GM12801 (cell line): ENCODE measurements around the gene TSPAN16.

ENCODE experiments used
- TF ChIP-seq, protein P1 (sequence below): IDR thresholded peaks from one replicate; pipeline ENCODE4 v1.5.1; 2011; ENCODE audit warnings: control low read depth; ENCODE audit not compliant: insufficient read length; ENCODE audit errors: extremely low read depth

The TSPAN16 gene

DNA sequence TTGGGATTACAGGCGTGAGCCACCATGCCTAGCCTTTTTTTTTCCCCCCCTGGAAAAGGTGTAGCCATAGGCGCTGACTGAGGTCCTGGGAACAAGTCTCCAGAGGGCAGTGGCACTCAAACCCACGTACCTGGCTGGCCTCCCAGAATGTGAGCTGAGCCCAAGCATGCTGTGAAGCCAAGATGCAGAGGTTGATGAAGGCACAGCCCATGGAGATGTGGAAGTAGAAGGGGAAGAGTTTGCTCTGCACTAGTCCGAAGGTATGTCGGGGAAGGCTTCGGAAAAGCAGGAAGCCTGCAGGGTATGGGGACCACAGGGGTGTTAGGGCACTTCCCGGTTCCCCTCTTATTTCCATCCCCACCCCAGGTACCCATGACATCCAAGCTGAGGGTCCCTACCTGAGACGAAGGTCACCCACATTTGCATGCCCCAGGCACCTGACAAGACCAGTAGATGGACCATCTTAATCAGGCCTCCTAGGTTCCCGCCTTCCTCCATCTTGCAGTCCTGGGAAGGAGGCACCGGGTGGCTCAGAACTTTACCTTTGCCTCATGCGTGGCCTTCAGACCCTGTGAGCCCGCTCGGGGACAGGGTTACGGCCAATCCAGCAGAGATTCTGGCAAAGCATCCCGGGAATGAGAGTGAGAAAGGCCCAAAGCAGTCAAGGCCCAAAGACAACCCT is 49.3 kb downstream of the TSPAN16 start:
- TF ChIP-seq, protein P1, sequence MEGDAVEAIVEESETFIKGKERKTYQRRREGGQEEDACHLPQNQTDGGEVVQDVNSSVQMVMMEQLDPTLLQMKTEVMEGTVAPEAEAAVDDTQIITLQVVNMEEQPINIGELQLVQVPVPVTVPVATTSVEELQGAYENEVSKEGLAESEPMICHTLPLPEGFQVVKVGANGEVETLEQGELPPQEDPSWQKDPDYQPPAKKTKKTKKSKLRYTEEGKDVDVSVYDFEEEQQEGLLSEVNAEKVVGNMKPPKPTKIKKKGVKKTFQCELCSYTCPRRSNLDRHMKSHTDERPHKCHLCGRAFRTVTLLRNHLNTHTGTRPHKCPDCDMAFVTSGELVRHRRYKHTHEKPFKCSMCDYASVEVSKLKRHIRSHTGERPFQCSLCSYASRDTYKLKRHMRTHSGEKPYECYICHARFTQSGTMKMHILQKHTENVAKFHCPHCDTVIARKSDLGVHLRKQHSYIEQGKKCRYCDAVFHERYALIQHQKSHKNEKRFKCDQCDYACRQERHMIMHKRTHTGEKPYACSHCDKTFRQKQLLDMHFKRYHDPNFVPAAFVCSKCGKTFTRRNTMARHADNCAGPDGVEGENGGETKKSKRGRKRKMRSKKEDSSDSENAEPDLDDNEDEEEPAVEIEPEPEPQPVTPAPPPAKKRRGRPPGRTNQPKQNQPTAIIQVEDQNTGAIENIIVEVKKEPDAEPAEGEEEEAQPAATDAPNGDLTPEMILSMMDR, result no peak

DNA sequence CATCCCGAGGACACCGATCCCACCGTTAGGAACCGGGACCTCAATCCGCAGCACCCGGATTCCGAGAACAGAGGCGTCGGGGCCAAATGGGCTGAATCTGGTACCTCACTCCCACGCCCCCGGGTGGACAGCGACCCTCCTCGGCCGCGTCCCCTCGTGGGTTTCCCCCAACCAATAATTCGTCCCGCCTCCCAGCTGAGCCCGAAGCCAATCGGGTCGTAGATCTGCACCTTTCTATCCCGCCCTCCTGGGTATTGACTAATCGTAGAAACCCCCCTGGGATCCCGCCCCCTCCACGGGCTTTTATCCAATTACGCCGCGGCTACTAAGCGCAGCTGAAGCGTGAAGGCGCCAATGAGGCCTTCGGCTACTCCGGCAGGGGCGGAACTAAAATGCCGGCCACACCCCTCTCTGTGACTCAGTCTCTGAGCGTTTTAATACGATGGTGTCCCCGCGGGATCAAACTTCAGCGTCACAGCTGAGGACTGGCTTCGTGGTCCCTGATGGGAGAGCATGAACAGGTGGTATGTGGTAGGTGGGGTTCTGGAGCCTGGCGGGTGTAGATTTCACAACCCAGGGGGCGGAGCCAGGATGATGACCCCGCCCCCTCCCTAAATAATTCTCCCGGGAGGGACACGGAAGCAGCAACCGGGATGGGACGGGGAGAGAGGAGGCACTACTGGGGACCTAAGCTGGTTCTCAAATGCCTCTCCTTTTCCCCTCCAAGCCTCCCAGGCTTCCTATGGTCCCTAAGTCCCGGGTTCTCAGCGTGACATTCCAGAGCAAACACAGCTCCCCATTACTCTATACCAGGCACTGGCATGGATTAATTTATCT is 50.4 kb downstream of the TSPAN16 start, which contains the start of the genes CCDC159 and TMEM205:
CCDC159 (plus strand) TSS at position 416 of the 837 bp plus-strand sequence; CDS start at position 504, 88 bp downstream.
TMEM205 (minus strand) TSS at position 165 of the 837 bp plus-strand sequence. CDS start 649 bp downstream, outside the sequence.
- TF ChIP-seq, protein P1, result no peak

DNA sequence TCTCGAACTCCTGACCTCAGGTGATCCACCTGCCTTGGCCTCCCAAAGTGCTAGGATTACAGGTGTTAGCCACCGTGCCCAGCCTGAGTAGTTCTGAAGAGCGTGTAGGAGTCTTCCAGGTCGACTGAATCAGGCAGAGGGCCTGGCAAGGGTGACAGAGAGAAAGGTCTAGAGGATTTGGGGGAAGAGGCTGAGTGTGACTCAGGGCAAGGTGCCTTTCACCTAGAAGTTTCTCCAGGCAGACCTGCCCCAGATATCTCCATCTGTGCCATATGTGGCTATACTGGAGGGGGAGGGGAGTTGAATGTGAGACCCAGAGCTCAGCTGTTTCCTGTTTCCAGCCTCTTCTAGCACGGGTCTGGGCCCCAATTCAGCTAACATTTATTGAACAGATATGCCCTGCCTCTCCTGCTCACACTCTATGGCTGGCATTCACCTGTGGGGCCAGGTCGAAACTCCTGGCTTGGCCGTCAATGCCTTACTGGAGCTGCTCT is 51.6 kb downstream of the TSPAN16 start:
- TF ChIP-seq, protein P1, result no peak

DNA sequence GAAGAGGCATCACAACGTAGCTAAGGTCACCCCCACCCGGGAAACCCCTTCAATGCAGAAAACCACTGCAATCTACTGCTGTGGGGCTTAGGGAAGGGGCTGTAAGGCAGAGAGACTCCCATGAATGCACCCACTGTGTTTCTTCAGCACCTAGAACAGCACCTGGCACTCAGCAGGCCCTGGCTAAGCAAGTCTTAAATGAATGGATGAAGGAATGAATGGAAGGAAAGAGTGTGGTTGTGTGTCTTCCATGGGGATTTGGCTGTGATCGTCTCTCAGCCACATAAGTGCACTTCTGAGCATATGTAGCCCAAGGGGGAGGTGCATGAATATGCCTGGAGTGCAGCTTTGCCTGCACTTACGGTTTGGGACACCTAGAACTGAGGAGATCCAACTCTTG is 53.2 kb downstream of the TSPAN16 start:
- TF ChIP-seq, protein P1, result no peak

DNA sequence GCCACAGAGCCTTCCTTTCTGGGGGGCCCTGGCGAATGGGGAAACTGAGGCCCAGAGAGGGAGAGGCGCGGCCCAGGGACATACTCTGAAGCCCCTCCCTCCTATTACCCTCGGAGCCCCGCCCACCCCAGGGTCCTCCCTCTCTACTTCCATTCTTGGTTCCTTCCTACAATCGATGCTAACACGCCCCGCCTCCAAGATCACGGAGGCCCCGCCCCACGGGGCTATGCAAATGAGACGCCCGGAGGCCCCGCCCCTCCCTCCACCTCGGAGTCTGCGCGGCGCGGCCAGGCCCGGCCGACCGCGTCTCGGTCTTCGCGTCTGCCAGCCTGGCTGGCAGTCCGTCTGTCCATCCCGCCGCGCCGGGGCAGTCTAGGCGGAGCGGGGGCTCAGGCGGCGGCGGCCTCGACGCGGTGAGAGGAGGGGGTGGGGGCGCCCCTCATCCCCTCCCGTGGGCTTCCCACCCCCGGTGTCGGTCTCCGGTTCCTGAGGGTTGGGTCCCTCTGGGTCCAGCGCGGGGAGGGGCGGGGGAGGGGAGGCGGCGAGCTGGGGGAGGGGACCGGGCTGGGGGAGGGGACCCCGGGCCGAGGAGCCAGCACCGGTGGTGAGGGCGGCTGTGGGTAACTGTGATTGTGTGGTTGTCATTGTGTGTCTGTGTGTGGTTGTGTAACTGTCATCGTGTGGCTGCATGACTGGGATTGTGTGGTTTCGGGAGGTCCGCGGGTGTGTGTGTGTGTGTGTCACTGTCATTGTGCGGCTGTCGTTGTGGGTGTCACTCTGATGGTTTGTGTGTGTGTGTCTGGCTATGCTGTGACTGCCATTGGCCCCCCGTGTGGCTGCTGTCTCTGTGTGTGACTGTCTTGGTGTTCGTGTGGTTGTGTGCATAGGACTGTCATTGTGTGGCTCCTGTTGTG is 59.5 kb downstream of the TSPAN16 start, which contains the start of gene PLPPR2:
PLPPR2 (plus strand) TSS at position 273 of the 914 bp plus-strand sequence. CDS start 2,242 bp downstream, outside the sequence.
- TF ChIP-seq, protein P1, result no peak

DNA sequence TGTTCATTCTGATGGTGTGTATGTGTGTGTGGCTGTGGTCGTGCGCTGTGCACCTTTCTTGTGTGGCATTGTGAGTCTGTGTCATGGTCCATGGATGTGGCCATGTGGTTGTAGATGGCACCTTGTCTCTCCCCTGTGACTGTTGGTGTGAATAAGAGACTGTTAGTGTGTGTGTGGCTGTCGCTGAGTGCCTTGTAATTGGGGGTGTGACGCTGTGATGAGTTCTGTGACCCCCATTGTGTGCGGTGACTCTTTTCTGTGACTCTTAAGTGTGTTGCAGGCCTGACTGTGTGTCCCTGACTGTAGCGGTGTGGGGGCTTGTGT is 60.1 kb downstream of the TSPAN16 start:
- TF ChIP-seq, protein P1, result no peak
